Lung microvascular endothelial cell (primary cell): ENCODE results near the gene SMCP. TPM values are rescaled to one million over a fixed set of nuclear protein-coding genes. Genes with fewer than 3 reads are reported as not detected.

Source experiments
- DNase-seq, 2 donors: peaks; one replicate each; pipeline versions ENCODE4 v3.0.0 to v3.0.0-alpha.2; 2010; ENCODE audit warnings: low read depth in 2 of 2
- total RNA-seq: library from RNA; depleted of rRNA; stranded (reverse); fragments of >200 nt; gene quantifications from 2 replicates; pipeline ENCODE4 v1.2.1, GENCODE V29; 2014

Gene SMCP
- total RNA-seq, 1 donor from 2014 or later: not detected

- no peak for DNase-seq
Observed at GRCh38 chr1:152886758-152887409, 8.8 kb downstream of the SMCP start.

- no peak for DNase-seq
Observed at GRCh38 chr1:152888126-152888525, 10.0 kb downstream of the SMCP start.

GRCh38 chr1:152899027-152899426 is 20.9 kb downstream of the SMCP start:
- no peak for DNase-seq

GRCh38 chr1:152899883-152900282 is 21.8 kb downstream of the SMCP start:
- DNase-seq: no peak

GRCh38 chr1:152901631-152902030 is 23.5 kb downstream of the SMCP start:
- DNase-seq: no peak

GRCh38 chr1:152902636-152903035 is 24.5 kb downstream of the SMCP start:
- no peak for DNase-seq

GRCh38 chr1:152904688-152905440 is 26.7 kb downstream of the SMCP start:
- DNase-seq: no peak

GRCh38 chr1:152906023-152906565 is 28.0 kb downstream of the SMCP start:
- no peak for DNase-seq

- DNase-seq: no peak
Observed at GRCh38 chr1:152907686-152908601, 29.8 kb downstream of the SMCP start, which contains the start of gene IVL. IVL (plus strand) TSS chr1:152908546; CDS start chr1:152909798, 1,252 bp downstream.

GRCh38 chr1:152909206-152909605 is 31.1 kb downstream of the SMCP start:
- no peak for DNase-seq

- no peak for DNase-seq
Observed at GRCh38 chr1:152912471-152912870, 34.3 kb downstream of the SMCP start.

- no peak for DNase-seq
Observed at GRCh38 chr1:152912900-152913299, 34.8 kb downstream of the SMCP start.

GRCh38 chr1:152917794-152918193 is 39.7 kb downstream of the SMCP start:
- peak; percentile 33 to 34 for DNase-seq

- no peak for DNase-seq
Observed at GRCh38 chr1:152919071-152919470, 40.9 kb downstream of the SMCP start.

GRCh38 chr1:152924191-152924590 is 46.1 kb downstream of the SMCP start:
- no peak for DNase-seq

GRCh38 chr1:152926091-152926490 is 48.0 kb downstream of the SMCP start:
- DNase-seq: peak; percentile 17 to 34

- no peak for DNase-seq
Observed at GRCh38 chr1:152928671-152929070, 50.5 kb downstream of the SMCP start.

- DNase-seq: no peak
Observed at GRCh38 chr1:152932170-152932811, 54.2 kb downstream of the SMCP start.

GRCh38 chr1:152933196-152933595 is 55.1 kb downstream of the SMCP start:
- no peak for DNase-seq
